HepG2 (cell line): ENCODE data around the gene ZNF839. TPM values are rescaled to one million over a fixed set of nuclear protein-coding genes. Genes with fewer than 3 reads are reported as not detected.

Experiments used
- ARNT2 ChIP-seq: sonication (generic); formaldehyde crosslinking; IDR thresholded peaks from 2 replicates; pipeline ENCODE4 v1.8.0; 2022; ENCODE audit warnings: mild to moderate bottlenecking, low read depth, missing genetic modification reagents, moderate library complexity
- ATF1 ChIP-seq: IDR thresholded peaks from 2 replicates; pipeline ENCODE4 v1.6.1; 2016; ENCODE audit warnings: mild to moderate bottlenecking, control low read depth
- EZH2 ChIP-seq: conservative IDR thresholded peaks from 2 replicates; pipeline ENCODE4 v1.6.1; 2012; ENCODE audit warnings: mild to moderate bottlenecking, low read depth, low read length, moderate library complexity
- FOXA3 ChIP-seq: IDR thresholded peaks from 2 replicates; pipeline ENCODE4 v1.6.1; 2016; ENCODE audit warnings: missing genetic modification reagents, missing compliant biosample characterization
- FOXC1 ChIP-seq: sonication (generic); formaldehyde crosslinking; IDR thresholded peaks from 2 replicates; pipeline ENCODE4 v1.8.0; 2022; ENCODE audit warnings: mild to moderate bottlenecking, missing genetic modification reagents, borderline replicate concordance
- FUBP1 ChIP-seq: sonication (generic); formaldehyde crosslinking; IDR thresholded peaks from 2 replicates; pipeline ENCODE4 v1.5.1; 2020; ENCODE audit warnings: missing genetic modification reagents, mild to moderate bottlenecking, borderline replicate concordance
- HBP1 ChIP-seq: IDR thresholded peaks from 2 replicates; pipeline ENCODE4 v1.6.1; 2016; ENCODE audit warnings: low read depth, control low read depth
- HDAC2 ChIP-seq: sonication (generic); formaldehyde crosslinking; IDR thresholded peaks from 2 replicates; pipeline ENCODE4 v1.4.0; 2020; ENCODE audit warnings: missing genetic modification reagents
- HIC2 ChIP-seq: sonication (generic); formaldehyde crosslinking; IDR thresholded peaks from 2 replicates; pipeline ENCODE4 v1.9.0; 2022; ENCODE audit warnings: low read depth, missing genetic modification reagents
- JUNB ChIP-seq: sonication (generic); formaldehyde crosslinking; IDR thresholded peaks from 2 replicates; pipeline ENCODE4 v1.8.0; 2022; ENCODE audit warnings: missing genetic modification reagents, mild to moderate bottlenecking, borderline replicate concordance
- MAX ChIP-seq: IDR thresholded peaks from 2 replicates; pipeline ENCODE4 v1.6.1; 2012; ENCODE audit warnings: inconsistent platforms
- MTA1 ChIP-seq: sonication (generic); formaldehyde crosslinking; IDR thresholded peaks from 2 replicates; pipeline ENCODE4 v1.4.0; 2020; ENCODE audit warnings: missing genetic modification reagents, mild to moderate bottlenecking, borderline replicate concordance
- NPAS2 ChIP-seq: sonication (generic); formaldehyde crosslinking; IDR thresholded peaks from 2 replicates; pipeline ENCODE4 v1.8.0; 2022; ENCODE audit warnings: mild to moderate bottlenecking, missing genetic modification reagents, borderline replicate concordance
- SIX4 ChIP-seq: sonication (generic); formaldehyde crosslinking; IDR thresholded peaks from 2 replicates; pipeline ENCODE4 v1.4.0; 2020; ENCODE audit warnings: missing genetic modification reagents
- SMARCE1 ChIP-seq: fragments of 450-650 bp; IDR thresholded peaks from 2 replicates; pipeline ENCODE4 v1.6.1; 2017; ENCODE audit warnings: borderline replicate concordance
- TOPORS ChIP-seq: sonication (generic); formaldehyde crosslinking; IDR thresholded peaks from 2 replicates; pipeline ENCODE4 v1.8.0; 2023; ENCODE audit warnings: mild to moderate bottlenecking, missing genetic modification reagents
- ZBTB14 ChIP-seq: sonication (generic); formaldehyde crosslinking; IDR thresholded peaks from 2 replicates; pipeline ENCODE4 v1.4.0; 2020; ENCODE audit warnings: missing genetic modification reagents
- ZNF296 ChIP-seq: sonication (generic); formaldehyde crosslinking; conservative IDR thresholded peaks from 2 replicates; pipeline ENCODE4 v1.5.0; 2020; ENCODE audit warnings: mild to moderate bottlenecking, missing genetic modification reagents
- ZNF432 ChIP-seq: sonication (generic); formaldehyde crosslinking; IDR thresholded peaks from 2 replicates; pipeline ENCODE4 v1.5.0; 2020; ENCODE audit warnings: missing genetic modification reagents, mild to moderate bottlenecking, borderline replicate concordance
- ZNF564 ChIP-seq: sonication (generic); formaldehyde crosslinking; IDR thresholded peaks from 2 replicates; pipeline ENCODE4 v1.8.1; 2023; ENCODE audit warnings: mild to moderate bottlenecking, missing genetic modification reagents
- ZNF567 ChIP-seq: sonication (generic); formaldehyde crosslinking; IDR thresholded peaks from 2 replicates; pipeline ENCODE4 v1.8.1; 2023; ENCODE audit warnings: mild to moderate bottlenecking, missing genetic modification reagents, borderline replicate concordance
- ZNF660 ChIP-seq: sonication (generic); formaldehyde crosslinking; IDR thresholded peaks from 2 replicates; pipeline ENCODE4 v1.5.1; 2020; ENCODE audit warnings: mild to moderate bottlenecking, low read depth, missing genetic modification reagents, borderline replicate concordance
- ZNF768 ChIP-seq: sonication (generic); formaldehyde crosslinking; IDR thresholded peaks from 2 replicates; pipeline ENCODE4 v1.4.0; 2020; ENCODE audit warnings: missing genetic modification reagents
- polyA plus RNA-seq, 8 experiments: library from polyadenylated mRNA; depleted of rRNA in 3 of 8; stranded (reverse) in 7 of 8; unstranded in 1 of 8; fragments of >200 nt; fragmentation: Illumina TruSeq in 4 of 8; extraction: Trizol in 4 of 8; gene quantifications; 2 replicates each; pipeline versions ENCODE4 v1.2.1 to v1.2.3, GENCODE V29; 2011 to 2016; ENCODE audit warnings: low read depth in 4 of 8, missing spikeins in 1 of 8, mixed read lengths in 1 of 8; ENCODE audit not compliant: insufficient read depth in 1 of 8
- total RNA-seq, 5 experiments: library from RNA; depleted of rRNA; stranded (reverse); fragments of >200 nt; fragmentation: Illumina TruSeq; extraction: Trizol; gene quantifications; 2 replicates each; pipeline ENCODE4 v1.2.3, GENCODE V29; 2016; ENCODE audit warnings: low read depth in 1 of 5

ZNF839 gene
- total and polyA plus RNA-seq, 2 of the 13 experiments (the other 11 are each of a cell fraction or from before 2014, with no cell fraction given): 11.1 to 12.8 TPM

GRCh38 chr14:102320671-102321455 lies 1.3 kb downstream of the ZNF839 start (continued):
- no peak for TF ChIP-seq JUNB (CRISPR knock-in tag)
- TF ChIP-seq ATF1 (CRISPR knock-in tag): 0 out of 2 replicates have a peak, but pooled peaks have one; percentile 18
- TF ChIP-seq ZNF660 (CRISPR knock-in tag): no peak
- no peak for TF ChIP-seq ZNF296
- TF ChIP-seq FOXC1 (CRISPR knock-in tag): 0 out of 2 replicates have a peak, but pooled peaks have one; percentile 9
- peak; percentile 29; the same call in 1 of the 2 replicates for TF ChIP-seq HDAC2
- no peak for TF ChIP-seq HBP1 (CRISPR knock-in tag)
- TF ChIP-seq ZNF564 (CRISPR knock-in tag): 0 out of 2 replicates have a peak, but pooled peaks have one; percentile 36
- TF ChIP-seq ZNF768 (CRISPR knock-in tag): peak; percentile 39; the same call in 1 of the 2 replicates
- TF ChIP-seq ZNF432: no peak
- TF ChIP-seq FOXA3 (CRISPR knock-in tag): peak; percentile 58
- TF ChIP-seq ZNF567: no peak
- no peak for TF ChIP-seq EZH2
- peak; percentile 53; the same call in 1 of the 2 replicates for TF ChIP-seq MAX
- TF ChIP-seq MTA1: peak; percentile 91
- TF ChIP-seq ZBTB14 (CRISPR knock-in tag): no peak
- 0 out of 2 replicates have a peak, but pooled peaks have one; percentile 14 for TF ChIP-seq SIX4 (CRISPR knock-in tag)
- no peak for TF ChIP-seq NPAS2 (CRISPR knock-in tag)
- no peak for TF ChIP-seq FUBP1 (CRISPR knock-in tag)
- peak; percentile 10; the same call in 1 of the 2 replicates for TF ChIP-seq ARNT2
- no peak for TF ChIP-seq SMARCE1
- TF ChIP-seq HIC2: peak; percentile 83
- peak; percentile 55; the same call in 1 of the 2 replicates for TF ChIP-seq TOPORS (CRISPR knock-in tag)
